OCI-LY7 (cell line): ENCODE results near the gene TPP1.

Experiments
- EZH2phosphoT487 ChIP-seq: fragments of 200-600 bp; sonication (generic); IDR thresholded peaks from 2 replicates; pipeline ENCODE4 v1.6.1; 2018; ENCODE audit warnings: low read depth, borderline replicate concordance, mild to moderate bottlenecking, mixed run types, antibody characterized with exemption, low read length, moderate library complexity, mixed read lengths
- TF ChIP-seq, protein P1 (sequence below): fragments of 200-600 bp; sonication (generic); conservative IDR thresholded peaks from 2 replicates; pipeline ENCODE4 v1.5.1; 2014; ENCODE audit warnings: mild to moderate bottlenecking, antibody characterized with exemption, low read length, moderate library complexity, mixed read lengths

DNA sequence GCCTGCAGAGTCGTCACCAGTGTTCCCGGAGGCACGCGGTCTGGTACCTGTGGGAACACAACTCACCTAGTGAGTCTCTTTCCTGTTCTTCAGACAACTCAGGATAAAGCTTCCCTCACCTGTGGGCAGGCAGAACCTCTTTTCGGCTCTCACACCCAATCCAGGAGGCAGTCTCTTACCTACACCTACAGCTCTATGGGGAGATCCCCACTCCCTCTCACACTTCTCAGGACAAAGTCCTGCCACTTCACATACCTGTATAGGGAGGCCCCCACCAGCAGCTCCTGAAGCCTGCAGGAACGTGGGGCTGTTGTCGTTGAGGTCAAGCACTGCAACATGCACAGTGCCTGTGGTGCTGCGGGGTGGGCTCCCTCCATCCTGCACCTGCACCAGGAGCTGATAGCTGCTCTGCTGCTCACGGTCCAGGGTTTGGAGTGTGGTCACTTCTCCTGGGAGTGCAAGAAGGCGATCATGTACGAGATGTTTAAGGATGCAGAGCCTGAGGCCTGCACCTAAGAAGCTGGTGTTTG, 12.2 kb upstream of the TPP1 start:
- TF ChIP-seq, protein P1, sequence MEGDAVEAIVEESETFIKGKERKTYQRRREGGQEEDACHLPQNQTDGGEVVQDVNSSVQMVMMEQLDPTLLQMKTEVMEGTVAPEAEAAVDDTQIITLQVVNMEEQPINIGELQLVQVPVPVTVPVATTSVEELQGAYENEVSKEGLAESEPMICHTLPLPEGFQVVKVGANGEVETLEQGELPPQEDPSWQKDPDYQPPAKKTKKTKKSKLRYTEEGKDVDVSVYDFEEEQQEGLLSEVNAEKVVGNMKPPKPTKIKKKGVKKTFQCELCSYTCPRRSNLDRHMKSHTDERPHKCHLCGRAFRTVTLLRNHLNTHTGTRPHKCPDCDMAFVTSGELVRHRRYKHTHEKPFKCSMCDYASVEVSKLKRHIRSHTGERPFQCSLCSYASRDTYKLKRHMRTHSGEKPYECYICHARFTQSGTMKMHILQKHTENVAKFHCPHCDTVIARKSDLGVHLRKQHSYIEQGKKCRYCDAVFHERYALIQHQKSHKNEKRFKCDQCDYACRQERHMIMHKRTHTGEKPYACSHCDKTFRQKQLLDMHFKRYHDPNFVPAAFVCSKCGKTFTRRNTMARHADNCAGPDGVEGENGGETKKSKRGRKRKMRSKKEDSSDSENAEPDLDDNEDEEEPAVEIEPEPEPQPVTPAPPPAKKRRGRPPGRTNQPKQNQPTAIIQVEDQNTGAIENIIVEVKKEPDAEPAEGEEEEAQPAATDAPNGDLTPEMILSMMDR, result no peak
- TF ChIP-seq EZH2phosphoT487, result no peak
